GM10847 (cell line): Measurements from ENCODE around the gene ALG12.

Experiments used
- POLR2A ChIP-seq: IDR thresholded peaks from 2 replicates; pipeline ENCODE4 v1.6.1; 2011; ENCODE audit not compliant: insufficient read length; ENCODE audit errors: extremely low read depth

The ALG12 gene

DNA sequence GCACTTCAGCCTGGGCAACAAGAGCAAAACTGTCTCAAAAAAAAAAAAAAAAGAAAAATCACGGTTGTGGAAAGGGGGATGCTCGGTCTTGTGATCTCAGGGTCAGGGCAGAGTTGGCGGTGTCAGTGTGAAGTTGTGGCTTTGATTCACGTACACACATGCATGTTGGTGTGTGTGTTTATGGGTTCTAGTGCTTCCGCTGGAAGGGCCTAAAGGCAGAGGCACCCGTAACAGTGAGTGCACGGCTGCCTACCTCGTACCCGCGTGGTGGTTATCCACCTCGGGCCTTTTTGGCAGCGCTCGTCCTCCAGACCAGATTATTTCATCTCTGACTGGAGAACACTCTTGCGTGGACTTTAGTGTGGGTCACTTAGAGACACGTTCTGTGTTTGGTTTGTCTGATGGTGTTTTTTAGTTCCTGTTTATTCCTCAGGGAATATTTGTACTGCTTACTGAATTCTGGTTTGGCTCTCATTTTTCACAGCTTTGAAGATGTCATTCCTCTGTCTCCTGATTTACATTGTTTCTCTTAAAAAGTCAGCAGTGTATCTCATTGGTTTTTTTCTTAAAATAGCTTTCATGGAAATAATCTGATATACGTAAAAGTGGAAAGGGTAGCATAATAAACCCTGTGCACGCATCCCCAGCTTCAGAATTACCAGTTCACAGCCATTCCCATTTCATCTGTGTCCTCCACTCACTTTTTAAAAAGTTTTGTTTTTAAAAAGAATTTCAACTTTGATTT lies 49.0 kb downstream of the ALG12 start:
- no peak for TF ChIP-seq POLR2A

DNA sequence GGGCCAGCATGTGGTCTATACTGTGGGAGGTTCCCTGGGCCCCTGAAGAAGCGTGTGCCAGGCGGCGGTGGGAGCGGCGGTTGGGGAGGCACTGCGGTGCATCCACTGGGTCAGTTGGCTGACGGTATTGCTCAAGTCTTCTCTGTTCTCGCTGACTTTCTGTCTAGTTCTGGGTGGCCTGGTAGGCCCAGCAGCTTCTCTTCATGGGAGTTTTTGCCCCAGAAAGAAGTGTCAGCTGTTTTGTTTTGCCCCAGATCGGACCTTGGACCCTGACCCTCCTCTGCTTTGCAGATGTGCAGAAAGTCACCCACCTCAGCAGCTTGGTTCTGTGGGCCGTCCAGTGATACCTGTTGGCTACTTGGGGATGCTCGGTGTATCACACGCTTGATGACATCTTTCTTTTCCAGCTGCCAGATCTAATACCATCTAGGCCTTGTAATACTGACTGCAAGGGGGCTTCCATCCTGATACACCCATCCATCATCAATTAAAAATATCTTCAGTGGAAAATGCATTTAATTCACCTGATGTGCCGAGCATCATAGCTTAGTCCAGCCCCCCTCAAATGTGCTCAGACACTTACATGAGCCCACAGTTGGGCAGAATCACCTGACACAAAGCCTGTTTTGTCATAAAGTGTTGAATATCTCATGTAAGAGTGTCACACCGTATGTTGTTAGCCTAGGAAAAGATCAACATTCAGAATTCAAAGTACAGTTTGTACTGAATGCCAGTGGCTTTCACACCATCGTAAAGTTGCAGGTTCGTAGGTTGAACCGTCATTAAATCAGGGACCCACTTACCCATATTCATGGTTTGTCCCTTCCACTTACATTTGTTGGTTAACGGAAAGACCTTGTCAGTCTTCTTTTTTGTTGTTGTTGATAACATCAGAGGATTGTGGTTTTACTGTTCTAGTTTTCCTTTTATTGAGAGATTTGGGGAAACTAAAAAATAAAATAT lies 50.7 kb downstream of the ALG12 start:
- no peak for TF ChIP-seq POLR2A

DNA sequence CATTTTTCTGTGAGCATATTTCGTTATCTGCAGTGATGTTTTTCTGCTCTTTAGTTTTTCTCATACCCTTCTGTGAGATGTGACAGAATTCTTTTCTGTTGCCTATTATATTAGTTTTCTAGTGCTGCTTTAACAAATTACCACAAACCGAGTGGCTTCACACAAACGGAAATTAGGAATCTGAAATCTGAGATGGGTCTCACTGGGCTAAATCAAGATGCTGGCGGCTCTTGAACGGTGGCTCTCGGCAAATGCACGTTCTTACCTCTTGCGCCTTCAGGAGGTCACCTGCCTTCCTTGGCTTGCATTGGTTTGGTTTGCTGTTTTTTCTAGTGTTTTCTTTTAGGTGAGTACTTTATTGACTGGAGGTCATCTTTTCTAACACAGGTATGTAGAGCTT lies 51.6 kb downstream of the ALG12 start:
- TF ChIP-seq POLR2A = no peak

DNA sequence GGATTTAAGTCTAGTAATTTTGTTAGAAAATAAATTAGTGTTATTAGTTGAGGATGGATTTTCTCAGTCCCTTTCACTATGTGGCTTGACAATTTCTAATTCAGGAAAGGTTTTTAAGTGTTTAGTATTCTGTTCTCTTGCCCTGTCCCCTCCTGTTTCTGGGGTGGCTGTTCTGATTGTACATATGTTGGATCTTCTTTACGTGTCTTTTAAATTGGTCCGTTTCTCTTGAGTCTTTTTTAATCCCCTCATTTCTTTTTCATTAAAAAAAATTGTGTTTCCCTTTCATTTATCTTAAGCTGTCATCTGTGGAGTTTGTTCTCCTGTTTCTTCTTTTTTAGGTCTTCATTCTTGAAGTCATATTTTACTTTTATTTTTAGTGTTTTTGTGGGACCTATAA lies 52.1 kb downstream of the ALG12 start:
- TF ChIP-seq POLR2A = no peak

DNA sequence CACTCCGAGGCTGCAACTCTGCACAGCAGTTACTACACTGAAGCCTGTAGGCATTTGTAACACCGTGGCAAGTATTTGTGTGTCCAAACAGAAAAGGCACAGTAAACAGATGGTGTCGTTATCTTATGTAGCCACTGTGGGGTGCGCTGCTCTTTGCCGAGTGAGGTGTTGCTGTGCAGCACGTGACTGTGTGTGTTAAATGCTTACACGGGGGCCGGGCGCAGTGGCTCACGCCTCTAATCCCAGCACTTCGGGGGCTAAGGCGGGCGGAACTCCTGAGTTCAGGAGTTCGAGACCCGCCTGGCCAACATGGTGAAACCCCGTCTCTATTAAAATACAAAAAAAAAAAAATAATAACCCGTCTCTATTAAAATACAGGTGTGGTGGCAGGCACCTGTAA lies 53.1 kb downstream of the ALG12 start:
- TF ChIP-seq POLR2A = no peak

DNA sequence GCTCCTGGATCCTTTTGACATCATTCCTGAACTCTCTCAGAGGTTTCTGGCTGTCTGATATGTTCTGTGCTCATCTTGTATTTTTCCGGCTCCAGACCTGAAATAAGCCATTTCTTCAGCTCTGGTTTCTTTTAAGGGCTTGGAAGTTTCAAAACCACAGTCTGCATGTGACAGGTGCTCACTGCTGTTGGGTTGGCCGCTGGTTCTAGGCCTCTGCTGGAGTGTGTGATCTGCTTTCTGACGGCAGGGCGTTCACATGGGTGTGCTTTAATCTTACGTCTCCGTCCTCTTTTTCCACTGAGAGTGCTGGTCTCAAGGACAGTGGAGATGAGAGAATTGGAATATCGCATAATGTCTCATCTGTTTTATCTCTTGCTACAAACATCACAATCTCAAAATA lies 54.3 kb downstream of the ALG12 start:
- no peak for TF ChIP-seq POLR2A

DNA sequence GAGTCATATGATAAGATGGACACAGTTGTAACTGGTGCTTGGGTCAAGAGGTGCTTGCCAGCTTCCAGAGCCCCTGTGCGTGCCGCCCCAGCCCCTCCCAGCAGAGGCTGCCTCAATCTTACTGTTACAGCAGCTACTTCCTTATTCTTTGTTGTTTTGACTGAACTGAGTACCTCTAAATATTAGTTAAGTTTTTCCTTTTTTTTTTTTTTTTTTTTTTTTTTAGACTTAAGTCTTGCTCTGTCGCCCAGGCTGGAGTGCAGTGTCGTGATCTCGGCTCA lies 55.8 kb downstream of the ALG12 start:
- TF ChIP-seq POLR2A = no peak

DNA sequence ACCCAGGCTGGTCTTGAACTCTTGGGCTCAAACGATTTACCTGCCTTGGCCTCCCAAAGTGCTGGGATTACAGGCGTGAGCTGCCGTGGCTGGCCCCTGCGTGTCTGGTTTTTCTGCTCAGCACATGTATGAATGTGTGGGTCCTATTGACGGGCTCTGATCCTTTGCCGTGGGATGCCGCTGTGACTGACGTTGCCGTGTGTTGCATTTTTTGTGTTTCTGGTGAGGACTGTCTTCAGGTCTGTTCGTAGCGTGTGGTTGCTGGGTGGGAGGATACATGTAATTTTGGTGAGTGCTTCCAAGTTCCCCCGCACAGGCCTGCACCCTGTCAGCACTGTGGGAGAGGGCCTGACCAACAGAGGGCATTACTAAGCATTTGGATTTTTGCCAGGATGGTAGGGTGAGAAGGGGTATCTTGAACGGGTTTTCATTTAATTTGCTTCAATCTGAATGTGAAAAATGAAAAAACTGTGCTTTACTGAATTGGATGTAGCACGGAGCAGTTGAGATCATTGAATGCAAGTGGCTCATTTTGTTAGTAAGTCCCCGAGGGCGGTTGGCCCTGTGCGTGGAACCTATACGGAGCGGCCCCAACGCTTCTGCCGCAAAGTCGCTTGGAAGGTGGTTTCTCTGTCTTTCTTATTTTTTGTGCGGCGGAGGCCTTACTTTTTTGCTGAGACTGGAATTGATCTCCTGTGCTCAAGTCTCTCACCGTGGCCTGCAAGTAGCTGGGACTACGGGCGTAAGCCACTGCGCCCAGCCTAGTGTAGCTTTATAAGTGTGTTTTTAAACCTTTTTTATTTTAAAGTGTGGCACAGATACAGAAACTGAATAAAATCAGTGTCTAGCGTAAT lies 56.4 kb downstream of the ALG12 start:
- TF ChIP-seq POLR2A = no peak

DNA sequence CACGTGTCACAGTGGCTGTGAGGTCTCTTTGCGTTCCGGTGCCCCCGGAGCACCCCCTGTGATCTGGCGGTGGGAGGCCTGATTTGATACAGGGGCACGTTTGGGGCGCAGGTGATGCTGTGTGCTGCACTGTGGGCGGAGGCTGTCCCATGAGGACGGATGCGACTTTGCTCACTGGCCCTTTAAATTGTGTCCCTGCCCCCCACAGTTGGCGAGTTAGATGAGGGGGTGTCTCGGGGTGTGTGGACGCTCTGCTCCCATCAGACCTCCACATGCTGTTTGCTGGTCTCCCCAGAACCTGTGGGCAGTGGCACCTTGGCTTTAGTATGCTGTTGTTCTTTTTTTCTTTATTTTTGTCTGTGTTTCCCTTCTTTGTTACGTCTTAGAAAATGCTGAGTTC lies 59.4 kb downstream of the ALG12 start:
- no peak for TF ChIP-seq POLR2A

DNA sequence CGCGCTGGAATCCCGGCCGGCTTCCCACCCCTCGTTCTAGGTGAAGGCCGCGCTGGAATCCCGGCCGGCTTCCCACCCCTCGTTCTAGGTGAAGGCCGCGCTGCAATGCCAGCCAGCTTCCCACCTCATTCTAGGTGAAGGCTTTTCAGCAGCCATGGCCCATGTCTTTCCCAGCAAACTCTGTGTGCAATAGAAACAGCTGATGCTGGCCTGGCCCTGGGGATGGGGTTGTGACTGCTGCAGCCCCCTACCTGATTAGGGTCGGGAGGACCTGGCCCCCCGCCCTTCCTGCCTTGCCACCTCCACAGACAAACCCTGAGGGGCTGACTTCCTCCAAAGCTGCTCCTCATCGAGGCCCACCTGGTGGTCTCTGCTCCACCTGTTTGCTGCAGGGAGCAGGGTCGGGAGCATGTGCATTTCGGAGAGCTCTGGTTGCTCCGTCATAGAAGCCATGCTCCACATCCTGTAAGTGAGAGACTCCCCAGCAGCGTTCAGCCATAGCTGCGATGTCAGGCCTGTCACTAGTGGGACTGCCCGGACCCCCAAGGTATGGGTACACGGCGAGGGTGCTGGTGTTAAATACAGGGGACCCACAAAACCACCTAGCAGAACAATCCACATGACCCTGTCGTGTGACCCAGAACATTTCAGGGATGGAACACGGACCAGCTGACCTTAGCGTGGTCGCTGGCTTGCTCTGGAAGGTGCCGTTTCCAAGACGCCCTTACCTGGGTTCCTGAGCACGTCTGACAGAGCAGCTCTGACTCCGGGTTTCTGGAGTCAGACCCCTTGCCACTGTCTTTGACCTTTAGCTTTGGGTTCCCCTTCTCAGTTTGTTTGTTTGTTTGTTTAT lies 61.2 kb downstream of the ALG12 start:
- no peak for TF ChIP-seq POLR2A

DNA sequence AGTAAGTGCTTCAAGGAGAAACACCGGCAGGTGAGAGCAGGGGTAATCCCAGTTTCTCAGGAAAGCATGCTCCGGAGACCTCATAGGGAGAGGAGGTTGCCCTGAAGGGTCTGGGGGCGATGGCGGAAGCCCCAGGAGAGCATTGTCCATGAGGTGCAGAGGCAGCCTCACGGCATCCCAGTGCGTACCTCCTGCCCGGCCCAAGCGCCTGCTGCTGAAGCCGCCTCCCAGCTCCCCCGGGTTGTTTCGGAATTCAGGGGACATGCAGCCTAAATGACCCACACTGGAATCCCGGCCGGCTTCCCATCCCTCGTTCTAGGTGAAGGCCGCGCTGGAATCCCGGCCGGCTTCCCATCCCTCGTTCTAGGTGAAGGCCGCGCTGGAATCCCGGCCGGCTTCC lies 61.9 kb downstream of the ALG12 start:
- TF ChIP-seq POLR2A = no peak

DNA sequence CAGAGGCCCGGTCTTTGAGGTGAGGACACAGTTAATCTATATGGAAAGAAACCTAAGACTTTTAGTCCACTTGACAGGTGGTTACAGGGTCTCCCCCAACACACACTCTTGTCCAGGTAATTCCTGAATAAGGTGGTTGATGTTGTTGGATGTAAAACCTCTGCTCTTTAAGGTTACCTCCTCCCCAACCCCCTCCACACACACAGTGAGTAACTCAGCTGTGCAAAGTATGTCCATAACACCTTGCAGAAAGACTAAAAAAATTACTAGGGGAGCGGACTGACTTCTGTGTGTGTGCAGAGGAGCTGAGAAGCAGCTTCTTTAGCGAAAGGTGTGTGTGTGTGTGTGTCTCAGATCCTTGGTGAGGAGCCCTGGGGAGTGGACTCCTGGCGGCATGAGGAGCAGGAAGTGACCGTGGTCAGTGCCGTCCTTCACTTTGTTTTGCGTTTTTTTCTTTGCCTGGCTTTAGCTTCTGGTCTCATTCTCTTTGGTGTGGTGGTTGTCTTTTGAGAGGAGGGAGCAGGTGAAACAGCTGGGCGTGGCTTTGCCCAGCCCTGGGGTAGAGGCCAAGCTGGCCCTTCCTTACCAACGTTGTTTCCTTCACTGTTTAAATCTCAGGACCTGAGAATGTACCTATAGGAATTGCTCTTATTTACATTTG lies 62.9 kb downstream of the ALG12 start:
- TF ChIP-seq POLR2A = no peak

DNA sequence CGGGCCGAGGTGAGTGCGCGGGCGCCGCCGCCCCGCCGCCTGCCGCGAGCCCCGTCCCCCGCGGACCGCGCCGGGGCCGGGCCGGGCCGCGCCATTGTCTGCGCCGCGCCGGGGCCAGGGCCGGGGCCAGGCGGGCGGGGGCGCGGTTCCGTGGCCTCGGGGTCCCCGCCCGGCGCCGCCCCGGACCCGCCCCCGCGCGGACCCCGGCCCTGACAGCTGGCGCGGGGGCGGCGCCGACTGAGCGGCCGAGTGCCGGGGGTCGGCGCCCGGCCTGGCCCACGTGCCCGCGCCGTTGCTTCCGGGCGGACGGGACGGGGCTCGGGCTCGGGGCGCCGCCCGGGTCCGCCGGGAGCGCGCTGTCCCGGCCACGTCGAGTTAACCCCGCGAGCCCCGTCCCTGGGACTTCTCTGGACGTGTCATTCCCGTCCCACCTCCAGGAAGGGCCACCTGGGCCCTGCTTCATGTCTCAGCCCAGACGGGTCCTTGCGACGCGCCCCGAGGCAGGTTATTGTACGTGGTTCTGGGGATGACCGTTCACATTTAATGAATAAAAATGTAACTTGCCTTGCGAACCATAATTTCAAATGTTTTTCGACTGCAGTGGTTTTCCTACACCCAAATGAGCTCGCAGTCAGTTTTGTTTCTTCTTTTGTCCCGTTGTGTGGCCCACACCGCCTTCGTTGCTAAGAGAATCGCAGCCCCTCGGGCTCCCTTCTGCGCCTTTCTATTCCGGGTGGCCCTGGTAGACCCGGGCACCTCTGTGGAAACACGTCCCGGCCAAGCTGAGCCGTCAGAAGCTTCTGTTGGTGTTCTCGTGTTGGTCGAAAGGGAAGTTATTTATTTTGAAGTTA lies 64.0 kb downstream of the ALG12 start:
- no peak for TF ChIP-seq POLR2A
